Measurements from ENCODE around the gene CLASP1. TPM values are rescaled to one million over a fixed set of nuclear protein-coding genes. Genes with fewer than 3 reads are reported as not detected.

CLASP1 gene
- total RNA-seq, 1 experiment from 2014 or later, result 81.9 TPM

DNA sequence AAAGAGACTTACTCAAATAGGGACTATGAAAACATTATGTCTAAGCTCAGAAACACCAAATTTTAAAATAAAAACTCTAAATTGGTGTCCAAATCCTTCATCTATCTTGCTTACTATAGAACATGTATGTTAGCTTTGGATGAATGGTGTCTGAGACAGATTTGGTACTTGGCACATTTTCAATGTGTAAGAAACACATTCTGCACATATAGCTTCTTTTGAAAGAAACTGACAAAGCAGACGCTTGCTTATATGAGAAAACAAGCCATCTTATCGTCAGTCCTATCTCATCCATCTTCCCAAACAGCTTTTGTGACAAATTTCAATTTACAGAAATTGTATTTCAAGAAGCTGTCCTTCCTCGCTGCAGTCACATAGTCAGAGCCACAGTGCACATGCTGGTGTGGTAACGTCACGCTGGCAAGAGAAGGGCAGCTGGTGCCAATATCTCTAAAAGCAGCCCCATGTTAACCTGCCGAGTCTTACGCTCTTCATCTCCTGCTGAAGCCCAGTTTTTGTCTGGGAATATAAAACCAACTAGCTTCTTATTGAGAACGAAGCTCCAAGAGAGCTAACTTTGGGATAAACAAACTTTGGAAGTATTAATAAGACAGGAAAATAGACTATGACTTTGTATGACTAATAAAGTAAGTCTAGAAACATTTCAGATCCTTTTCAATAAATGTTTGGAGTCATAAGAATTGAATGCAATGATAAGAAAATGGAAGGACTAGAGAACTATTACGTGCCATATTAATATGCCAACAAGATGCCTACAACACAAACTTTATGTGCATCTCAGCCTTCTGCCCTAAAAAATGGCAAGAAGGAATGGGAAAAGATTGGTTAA lies 289.3 kb downstream of the CLASP1 start:
- TF ChIP-seq, protein P1, sequence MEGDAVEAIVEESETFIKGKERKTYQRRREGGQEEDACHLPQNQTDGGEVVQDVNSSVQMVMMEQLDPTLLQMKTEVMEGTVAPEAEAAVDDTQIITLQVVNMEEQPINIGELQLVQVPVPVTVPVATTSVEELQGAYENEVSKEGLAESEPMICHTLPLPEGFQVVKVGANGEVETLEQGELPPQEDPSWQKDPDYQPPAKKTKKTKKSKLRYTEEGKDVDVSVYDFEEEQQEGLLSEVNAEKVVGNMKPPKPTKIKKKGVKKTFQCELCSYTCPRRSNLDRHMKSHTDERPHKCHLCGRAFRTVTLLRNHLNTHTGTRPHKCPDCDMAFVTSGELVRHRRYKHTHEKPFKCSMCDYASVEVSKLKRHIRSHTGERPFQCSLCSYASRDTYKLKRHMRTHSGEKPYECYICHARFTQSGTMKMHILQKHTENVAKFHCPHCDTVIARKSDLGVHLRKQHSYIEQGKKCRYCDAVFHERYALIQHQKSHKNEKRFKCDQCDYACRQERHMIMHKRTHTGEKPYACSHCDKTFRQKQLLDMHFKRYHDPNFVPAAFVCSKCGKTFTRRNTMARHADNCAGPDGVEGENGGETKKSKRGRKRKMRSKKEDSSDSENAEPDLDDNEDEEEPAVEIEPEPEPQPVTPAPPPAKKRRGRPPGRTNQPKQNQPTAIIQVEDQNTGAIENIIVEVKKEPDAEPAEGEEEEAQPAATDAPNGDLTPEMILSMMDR (IDR thresholded peaks at IDR 0.05; ENCODE audit: unreplicated experiment), result no peak
- ChIA-PET POLR2A (interaction anchor here (0.9 to 4.0 kb wide), 6 partner anchors 77 to 280 kb away, joined by 3 to 14 read pairs (median 4); no protein-coding TSS in a partner anchor), CTCF (interaction anchor here (0.5 to 14.9 kb wide), 10 partner anchors 75 to 664 kb away, joined by 3 to 356 read pairs (median 4); partner anchors contain the start of genes RNU4ATAC and TFCP2L1)
- DNase-seq (ENCODE audit: unreplicated experiment), result no peak
- Mint-ChIP-seq H3K4me3 (ENCODE audit: unreplicated experiment) (no peak overlapping the region), H3K4me1 (ENCODE audit: insufficient read depth, unreplicated experiment) (peaks cover 43% of the 10 kb centered on the region), H3K27me3 (ENCODE audit: insufficient read depth, unreplicated experiment) (no peaks in the 10 kb centered on the region), H3K9me3 (ENCODE audit: unreplicated experiment) (no peaks in the 10 kb centered on the region), H3K27ac (ENCODE audit: low read depth, unreplicated experiment) (peak overlapping the region; percentile 47), H3K36me3 (ENCODE audit: insufficient read depth, unreplicated experiment) (peaks cover 60% of the 10 kb centered on the region)
- intact Hi-C loops (cut with micrococcal nuclease), result no loop called here
- no TSS peak for BruUV-seq (replicated peaks)

DNA sequence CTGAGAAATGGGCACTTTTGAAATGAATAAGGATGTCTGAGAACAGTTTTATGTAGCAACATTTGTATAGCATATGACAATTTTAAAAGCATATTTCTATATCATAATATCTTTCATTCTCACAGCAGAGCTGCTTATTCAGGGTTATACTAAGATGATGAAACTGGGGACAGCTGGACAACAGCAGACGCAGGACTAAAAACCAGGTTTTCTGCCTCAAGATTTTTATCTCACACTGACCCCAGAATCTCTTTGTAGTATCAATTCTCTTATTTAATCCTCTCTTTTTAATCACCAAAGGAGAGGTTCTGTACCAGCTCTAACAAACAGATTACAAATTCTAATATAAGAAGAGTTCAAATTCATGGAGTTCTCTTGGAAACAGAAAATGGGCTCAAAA lies 290.1 kb downstream of the CLASP1 start:
- Mint-ChIP-seq H3K36me3 (ENCODE audit: insufficient read depth, unreplicated experiment) (peaks cover 63% of the 10 kb centered on the region), H3K4me1 (ENCODE audit: insufficient read depth, unreplicated experiment) (peaks cover 41% of the 10 kb centered on the region), H3K27ac (ENCODE audit: low read depth, unreplicated experiment) (no peak overlapping the region), H3K4me3 (ENCODE audit: unreplicated experiment) (no peak overlapping the region), H3K27me3 (ENCODE audit: insufficient read depth, unreplicated experiment) (no peaks in the 10 kb centered on the region), H3K9me3 (ENCODE audit: unreplicated experiment) (no peaks in the 10 kb centered on the region)
- intact Hi-C loops (cut with micrococcal nuclease), result no loop called here
- BruUV-seq (replicated peaks), result no TSS peak
- ChIA-PET POLR2A (interaction anchor here (0.7 to 4.0 kb wide), 4 partner anchors 162 to 272 kb away, joined by 3 to 14 read pairs (median 5); no protein-coding TSS in a partner anchor), CTCF (interaction anchor here (0.6 to 14.9 kb wide), 9 partner anchors 74 to 663 kb away, joined by 3 to 356 read pairs (median 5); partner anchors contain the start of genes RNU4ATAC and TFCP2L1)
- TF ChIP-seq, protein P1 (IDR thresholded peaks at IDR 0.05; ENCODE audit: unreplicated experiment), result no peak
- no peak for DNase-seq (ENCODE audit: unreplicated experiment)

GRCh38 chr2:121358291-121358690 lies 291.0 kb downstream of the CLASP1 start:
- Mint-ChIP-seq H3K4me1 (ENCODE audit: insufficient read depth, unreplicated experiment) (peaks cover 33% of the 10 kb centered on the region), H3K27ac (ENCODE audit: low read depth, unreplicated experiment) (no peak overlapping the region), H3K27me3 (ENCODE audit: insufficient read depth, unreplicated experiment) (no peaks in the 10 kb centered on the region), H3K36me3 (ENCODE audit: insufficient read depth, unreplicated experiment) (peaks cover 63% of the 10 kb centered on the region), H3K4me3 (ENCODE audit: unreplicated experiment) (no peak overlapping the region), H3K9me3 (ENCODE audit: unreplicated experiment) (no peaks in the 10 kb centered on the region)
- TF ChIP-seq, protein P1 (IDR thresholded peaks at IDR 0.05; ENCODE audit: unreplicated experiment), result no peak
- ChIA-PET CTCF (interaction anchor here (1.4 to 14.9 kb wide), 7 partner anchors 22 to 283 kb away, joined by 4 to 356 read pairs (median 7); no protein-coding TSS in a partner anchor), POLR2A (interaction anchor here (0.7 to 0.8 kb wide), 2 partner anchors 32 to 64 kb away, joined by 3 read pairs; no protein-coding TSS in a partner anchor)
- BruUV-seq (replicated peaks), result no TSS peak
- intact Hi-C loops (cut with micrococcal nuclease), result no loop called here
- no peak for DNase-seq (ENCODE audit: unreplicated experiment)

- TF ChIP-seq, protein P1 (IDR thresholded peaks at IDR 0.05; ENCODE audit: unreplicated experiment), result peak; percentile 62
- POLR2A ChIA-PET, result interaction anchor here (0.6 to 2.7 kb wide), 6 partner anchors 11 to 261 kb away, joined by 3 to 32 read pairs (median 4); no protein-coding TSS in a partner anchor
- peak; percentile 81 for DNase-seq (ENCODE audit: unreplicated experiment)
- H3K4me1 Mint-ChIP-seq (ENCODE audit: insufficient read depth, unreplicated experiment), result peaks cover 23% of the 10 kb centered on the region
- CTCF ChIA-PET, result interaction anchor here (0.5 to 14.9 kb wide), 50 partner anchors 9 to 1066 kb away, joined by 3 to 356 read pairs (median 5); no protein-coding TSS in a partner anchor
- intact Hi-C loops (cut with micrococcal nuclease), result loop anchor here (1.0 to 2.0 kb wide), 3 partner anchors 71 to 271 kb away; partner anchors contain the start of gene TFCP2L1
- peak overlapping the region; percentile 39 for H3K27ac Mint-ChIP-seq (ENCODE audit: low read depth, unreplicated experiment)
- peaks cover 67% of the 10 kb centered on the region for H3K36me3 Mint-ChIP-seq (ENCODE audit: insufficient read depth, unreplicated experiment)
- no peaks in the 10 kb centered on the region for H3K9me3 Mint-ChIP-seq (ENCODE audit: unreplicated experiment)
- H3K27me3 Mint-ChIP-seq (ENCODE audit: insufficient read depth, unreplicated experiment), result no peaks in the 10 kb centered on the region
- no peak overlapping the region for H3K4me3 Mint-ChIP-seq (ENCODE audit: unreplicated experiment)
- BruUV-seq (replicated peaks), result no TSS peak
Measured at GRCh38 chr2:121356058-121356640, 293.1 kb downstream of the CLASP1 start.

All from MCF 10A (cell line).